Measurements from ENCODE around the gene MAGI1.

MAGI1 gene

GRCh38 chr3:65856907-65857306 lies 181.8 kb downstream of the MAGI1 start:
- DNase-seq (ENCODE audit: low read depth in 1 of 2, low spot score in 1 of 2), result no peak
- no peak for TF ChIP-seq GABPA (IDR thresholded peaks at IDR 0.05; ENCODE audit: low read depth)
- TF ChIP-seq CTCF (IDR thresholded peaks at IDR 0.05; ENCODE audit: insufficient read depth, low read length), result no peak
- TF ChIP-seq POLR2AphosphoS5 (IDR thresholded peaks at IDR 0.05; ENCODE audit: low read depth), result no peak
- no peak for TF ChIP-seq SPI1 (IDR thresholded peaks at IDR 0.05; ENCODE audit: borderline replicate concordance, low read depth)
- no peak for TF ChIP-seq REST (IDR thresholded peaks at IDR 0.05; ENCODE audit: insufficient replicate concordance, low read depth)
- Histone ChIP-seq H3K27ac (replicated peaks) (no peak overlapping the region), H3K4me3 (replicated peaks; ENCODE audit: insufficient read depth, low read length) (no peak overlapping the region), H3K27me3 (ENCODE audit: insufficient read depth, poor library complexity, severe bottlenecking) (no peaks in the 10 kb centered on the region)

GRCh38 chr3:65855370-65856100 lies 183.2 kb downstream of the MAGI1 start:
- H3K27ac ChIP-seq (replicated peaks), result no peak overlapping the region
- H3K27me3 ChIP-seq (ENCODE audit: insufficient read depth, poor library complexity, severe bottlenecking), result no peaks in the 10 kb centered on the region
- DNase-seq (ENCODE audit: low read depth in 1 of 2, low spot score in 1 of 2), result no peak
- TF ChIP-seq GABPA (IDR thresholded peaks at IDR 0.05; ENCODE audit: low read depth), result no peak
- no peak for TF ChIP-seq SPI1 (IDR thresholded peaks at IDR 0.05; ENCODE audit: borderline replicate concordance, low read depth)
- TF ChIP-seq CTCF (IDR thresholded peaks at IDR 0.05; ENCODE audit: insufficient read depth, low read length), result no peak
- TF ChIP-seq REST (IDR thresholded peaks at IDR 0.05; ENCODE audit: insufficient replicate concordance, low read depth), result no peak
- TF ChIP-seq POLR2AphosphoS5 (IDR thresholded peaks at IDR 0.05; ENCODE audit: low read depth), result no peak
- H3K4me3 ChIP-seq (replicated peaks; ENCODE audit: insufficient read depth, low read length), result no peak overlapping the region

- TF ChIP-seq SPI1 (IDR thresholded peaks at IDR 0.05; ENCODE audit: borderline replicate concordance, low read depth) (no peak), GABPA (IDR thresholded peaks at IDR 0.05; ENCODE audit: low read depth) (no peak), CTCF (IDR thresholded peaks at IDR 0.05; ENCODE audit: insufficient read depth, low read length) (no peak), POLR2AphosphoS5 (IDR thresholded peaks at IDR 0.05; ENCODE audit: low read depth) (no peak), REST (IDR thresholded peaks at IDR 0.05; ENCODE audit: insufficient replicate concordance, low read depth) (no peak)
- DNase-seq (ENCODE audit: low read depth in 1 of 2, low spot score in 1 of 2), result no peak
- H3K4me3 ChIP-seq (replicated peaks; ENCODE audit: insufficient read depth, low read length), result no peak overlapping the region
- no peaks in the 10 kb centered on the region for H3K27me3 ChIP-seq (ENCODE audit: insufficient read depth, poor library complexity, severe bottlenecking)
- H3K27ac ChIP-seq (replicated peaks), result no peak overlapping the region
Observed at GRCh38 chr3:65854606-65855304, 184.0 kb downstream of the MAGI1 start.

Measured in HL-60 (cell line).